Measurements from ENCODE around the gene SLFNL1. TPM values are rescaled to one million over a fixed set of nuclear protein-coding genes. Genes with fewer than 3 reads are reported as not detected.

The SLFNL1 gene
- total RNA-seq, 1 donor from 2014 or later: not detected

- no peak overlapping the region for H3K4me3 ChIP-seq (ENCODE audit: low read depth, low read length)
- DNase-seq (ENCODE audit: low read depth): no peak
- TF ChIP-seq CTCF (conservative IDR thresholded peaks at IDR 0.05; ENCODE audit: low read depth, low read length): no peak
Observed at GRCh38 chr1:41015281-41015896, 6.1 kb downstream of the SLFNL1 start.

- no peak for TF ChIP-seq CTCF (conservative IDR thresholded peaks at IDR 0.05; ENCODE audit: low read depth, low read length)
- no peak for DNase-seq (ENCODE audit: low read depth)
- no peak overlapping the region for H3K4me3 ChIP-seq (ENCODE audit: low read depth, low read length)
Observed at GRCh38 chr1:41014871-41015270, 6.7 kb downstream of the SLFNL1 start.

DNA sequence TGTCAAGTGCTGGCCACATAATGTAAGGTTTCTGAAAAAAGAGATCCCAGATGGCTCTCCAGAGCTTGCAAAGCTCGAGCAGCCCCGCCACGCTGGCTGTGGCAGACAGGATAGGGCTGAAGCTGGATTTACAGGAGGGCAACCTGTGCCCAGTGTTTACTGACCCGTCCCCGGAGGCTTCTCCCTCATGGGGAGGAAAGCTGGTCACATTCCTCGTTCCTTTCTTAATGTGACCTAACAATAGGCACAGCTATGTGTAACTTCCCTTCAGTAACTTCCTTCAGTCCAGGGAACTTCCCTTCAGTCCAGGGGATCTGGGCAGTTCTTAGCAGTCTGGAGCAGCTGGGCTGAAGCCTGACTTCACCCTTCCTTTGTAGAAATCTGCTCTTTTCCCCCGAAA, 7.7 kb downstream of the SLFNL1 start:
- no peak for TF ChIP-seq CTCF (conservative IDR thresholded peaks at IDR 0.05; ENCODE audit: low read depth, low read length)
- peak; percentile 22 for DNase-seq (ENCODE audit: low read depth)
- no peak overlapping the region for H3K4me3 ChIP-seq (ENCODE audit: low read depth, low read length)

DNA sequence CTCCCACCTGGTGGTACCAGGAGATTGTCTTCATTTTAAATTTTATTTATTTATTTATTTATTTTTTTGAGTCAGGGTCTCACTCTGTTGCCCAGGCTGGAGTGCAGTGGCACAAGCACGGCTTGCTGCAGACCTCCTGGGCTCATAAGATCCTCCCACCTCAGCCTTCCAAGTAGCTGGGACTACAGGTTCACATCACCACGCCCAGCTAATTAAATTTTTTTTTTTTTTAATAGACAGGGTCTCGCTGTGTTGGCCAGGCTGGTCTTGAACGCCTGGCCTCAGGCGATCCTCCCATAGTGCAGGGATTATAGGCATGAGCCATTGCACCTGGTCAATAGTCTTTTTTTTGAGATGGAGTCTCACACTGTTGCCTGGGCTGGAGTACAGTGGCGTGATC, 8.5 kb downstream of the SLFNL1 start:
- no peak for DNase-seq (ENCODE audit: low read depth)
- no peak overlapping the region for H3K4me3 ChIP-seq (ENCODE audit: low read depth, low read length)
- TF ChIP-seq CTCF (conservative IDR thresholded peaks at IDR 0.05; ENCODE audit: low read depth, low read length): no peak

DNA sequence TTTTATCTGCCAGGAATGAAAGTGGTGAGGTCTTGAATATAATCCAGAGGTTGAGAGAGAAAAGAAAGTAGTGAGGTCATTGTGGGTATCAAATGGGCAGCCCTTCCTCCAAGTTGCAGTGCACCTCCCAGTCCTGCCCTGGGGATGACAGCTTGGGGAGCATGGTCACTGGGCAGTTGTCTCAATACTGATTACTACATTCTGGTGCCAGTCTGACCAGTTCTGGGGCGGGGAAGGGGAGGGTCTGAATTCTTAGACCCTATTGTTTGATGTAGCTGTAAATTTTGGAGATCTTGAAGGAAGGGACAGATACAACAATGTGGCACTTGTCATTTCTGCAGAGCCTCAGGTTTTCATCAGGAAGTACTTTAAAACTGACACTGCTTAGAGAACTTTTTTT, 11.2 kb downstream of the SLFNL1 start:
- DNase-seq (ENCODE audit: low read depth): no peak
- no peak for TF ChIP-seq CTCF (conservative IDR thresholded peaks at IDR 0.05; ENCODE audit: low read depth, low read length)
- no peak overlapping the region for H3K4me3 ChIP-seq (ENCODE audit: low read depth, low read length)

DNA sequence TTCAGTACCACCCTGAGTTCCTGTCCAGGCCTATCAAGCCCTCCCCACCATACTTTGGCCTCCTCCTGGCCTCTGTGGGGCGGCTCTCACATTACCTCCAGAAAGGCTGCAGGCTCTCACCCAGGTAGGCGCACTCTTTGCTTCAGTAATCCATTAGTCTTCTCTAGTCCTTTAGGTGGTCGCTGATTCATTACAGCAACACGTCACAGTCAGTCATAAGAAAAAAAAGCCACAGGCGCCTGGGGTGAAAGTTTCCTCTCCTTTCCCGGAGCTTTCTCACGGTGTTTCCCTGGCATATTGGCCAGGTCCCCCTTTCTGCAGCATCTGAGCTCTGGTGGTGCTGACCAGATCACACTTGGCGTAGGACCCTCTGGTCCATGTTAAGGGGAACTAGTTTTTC, 12.1 kb downstream of the SLFNL1 start:
- H3K4me3 ChIP-seq (ENCODE audit: low read depth, low read length): no peak overlapping the region
- DNase-seq (ENCODE audit: low read depth): no peak
- no peak for TF ChIP-seq CTCF (conservative IDR thresholded peaks at IDR 0.05; ENCODE audit: low read depth, low read length)

All from epithelial cell of proximal tubule (primary cell).